Gastrocnemius medialis (tissue), 4 donors: Measurements from ENCODE around the gene RIBC2. TPM values are rescaled to one million over a fixed set of nuclear protein-coding genes. Genes with fewer than 3 reads are reported as not detected.

ENCODE experiments used
- ATAC-seq, 2 donors: fragments of 150-250 bp; one replicate each; pipeline ENCODE4 v1.9.1; 2016
- DNase-seq, 2 donors: peaks; one replicate each; pipeline ENCODE4 v3.0.0-alpha.2; 2019
- H3K27ac ChIP-seq, 4 donors: fragments of 200-600 bp; sonication (generic); 1 replicate in 1 of 4; 2 replicates in 3 of 4; pipeline ENCODE4 v1.5.1; 2016 to 2018; ENCODE audit warnings: mild to moderate bottlenecking in 2 of 4, moderate library complexity in 1 of 4
- H3K27me3 ChIP-seq, 3 donors: fragments of 200-600 bp; sonication (generic) in 2 of 3; 1 replicate in 1 of 3; 2 replicates in 2 of 3; pipeline versions ENCODE4 v1.5.1 to v1.6.0; 2016 to 2019; ENCODE audit warnings: mild to moderate bottlenecking in 1 of 3, moderate library complexity in 1 of 3
- H3K36me3 ChIP-seq, 2 donors: fragments of 200-600 bp; sonication (generic) in 1 of 2; one replicate each; pipeline ENCODE4 v1.5.1; 2017 to 2018
- H3K4me1 ChIP-seq, 2 donors: fragments of 200-600 bp; sonication (generic) in 1 of 2; one replicate each; pipeline ENCODE4 v1.5.1; 2016 to 2017; ENCODE audit warnings: mild to moderate bottlenecking in 2 of 2
- H3K4me3 ChIP-seq, 4 donors: fragments of 200-600 bp; sonication (generic) in 3 of 4; 1 replicate in 1 of 4; 2 replicates in 3 of 4; pipeline ENCODE4 v1.5.1; 2016 to 2019; ENCODE audit warnings: mild to moderate bottlenecking in 2 of 4
- H3K9me3 ChIP-seq, 3 donors: fragments of 200-600 bp; sonication (generic) in 2 of 3; 1 replicate in 1 of 3; 2 replicates in 2 of 3; pipeline ENCODE4 v1.5.1; 2016 to 2019
- POLR2A ChIP-seq, 2 donors: fragments of 450-650 bp; IDR thresholded peaks; one replicate each; pipeline ENCODE4 v1.6.1; 2017; ENCODE audit warnings: antibody characterized with exemption in 2 of 2, mild to moderate bottlenecking in 2 of 2, moderate library complexity in 2 of 2
- in situ Hi-C, 4 donors: fragments of 200-750 bp; cut with MboI; loops; one replicate each; pipeline versions ENCODE4 v1.15.0 to v1.8.0; 2017; ENCODE audit warnings: low sequenced_read_pairs in 4 of 4
- intact Hi-C: fragments of 100-400 bp; cut with DNase I; formaldehyde crosslinking; loops from one replicate; pipeline ENCODE4 v1.15.1; 2023; ENCODE audit warnings: low total_unique reads
- total RNA-seq, 4 donors: library from RNA; depleted of rRNA; stranded (reverse); fragments of >200 nt; gene quantifications; one replicate each; pipeline versions ENCODE4 v1.1.0 to v1.2.3, GENCODE V29; 2016
- TF ChIP-seq, protein P1 (sequence below), 5 experiments: fragments of 450-650 bp in 3 of 5; fragments of 200-600 bp in 2 of 5; sonication (generic) in 2 of 5; IDR thresholded peaks in 4 of 5; conservative IDR thresholded peaks in 1 of 5; 1 replicate in 4 of 5; 2 replicates in 1 of 5; pipeline ENCODE4 v1.5.1; 2016 to 2019; ENCODE audit warnings: antibody characterized with exemption in 5 of 5, mild to moderate bottlenecking in 3 of 5, moderate library complexity in 3 of 5

RIBC2 gene
- total RNA-seq, 4 donors from 2014 or later: not detected

GRCh38 chr22:45429424-45429823 is 15.9 kb downstream of the RIBC2 start:
- Histone ChIP-seq H3K4me3 (no peak overlapping the region), H3K4me1 (no peaks in the 10 kb centered on the region), H3K27me3 (no peaks in the 10 kb centered on the region), H3K36me3 (no peaks in the 10 kb centered on the region), H3K27ac (no peak overlapping the region), H3K9me3 (no peaks in the 10 kb centered on the region)
- intact Hi-C loops: no loop called here
- in situ Hi-C loops: no loop called here
- TF ChIP-seq, protein P1, sequence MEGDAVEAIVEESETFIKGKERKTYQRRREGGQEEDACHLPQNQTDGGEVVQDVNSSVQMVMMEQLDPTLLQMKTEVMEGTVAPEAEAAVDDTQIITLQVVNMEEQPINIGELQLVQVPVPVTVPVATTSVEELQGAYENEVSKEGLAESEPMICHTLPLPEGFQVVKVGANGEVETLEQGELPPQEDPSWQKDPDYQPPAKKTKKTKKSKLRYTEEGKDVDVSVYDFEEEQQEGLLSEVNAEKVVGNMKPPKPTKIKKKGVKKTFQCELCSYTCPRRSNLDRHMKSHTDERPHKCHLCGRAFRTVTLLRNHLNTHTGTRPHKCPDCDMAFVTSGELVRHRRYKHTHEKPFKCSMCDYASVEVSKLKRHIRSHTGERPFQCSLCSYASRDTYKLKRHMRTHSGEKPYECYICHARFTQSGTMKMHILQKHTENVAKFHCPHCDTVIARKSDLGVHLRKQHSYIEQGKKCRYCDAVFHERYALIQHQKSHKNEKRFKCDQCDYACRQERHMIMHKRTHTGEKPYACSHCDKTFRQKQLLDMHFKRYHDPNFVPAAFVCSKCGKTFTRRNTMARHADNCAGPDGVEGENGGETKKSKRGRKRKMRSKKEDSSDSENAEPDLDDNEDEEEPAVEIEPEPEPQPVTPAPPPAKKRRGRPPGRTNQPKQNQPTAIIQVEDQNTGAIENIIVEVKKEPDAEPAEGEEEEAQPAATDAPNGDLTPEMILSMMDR (IDR thresholded peaks at IDR 0.05 in 4 of 5, conservative IDR thresholded peaks at IDR 0.05 in 1 of 5): no peak
- no peak for TF ChIP-seq POLR2A (IDR thresholded peaks at IDR 0.05)
- DNase-seq (no peak), ATAC-seq (no peak)

DNA sequence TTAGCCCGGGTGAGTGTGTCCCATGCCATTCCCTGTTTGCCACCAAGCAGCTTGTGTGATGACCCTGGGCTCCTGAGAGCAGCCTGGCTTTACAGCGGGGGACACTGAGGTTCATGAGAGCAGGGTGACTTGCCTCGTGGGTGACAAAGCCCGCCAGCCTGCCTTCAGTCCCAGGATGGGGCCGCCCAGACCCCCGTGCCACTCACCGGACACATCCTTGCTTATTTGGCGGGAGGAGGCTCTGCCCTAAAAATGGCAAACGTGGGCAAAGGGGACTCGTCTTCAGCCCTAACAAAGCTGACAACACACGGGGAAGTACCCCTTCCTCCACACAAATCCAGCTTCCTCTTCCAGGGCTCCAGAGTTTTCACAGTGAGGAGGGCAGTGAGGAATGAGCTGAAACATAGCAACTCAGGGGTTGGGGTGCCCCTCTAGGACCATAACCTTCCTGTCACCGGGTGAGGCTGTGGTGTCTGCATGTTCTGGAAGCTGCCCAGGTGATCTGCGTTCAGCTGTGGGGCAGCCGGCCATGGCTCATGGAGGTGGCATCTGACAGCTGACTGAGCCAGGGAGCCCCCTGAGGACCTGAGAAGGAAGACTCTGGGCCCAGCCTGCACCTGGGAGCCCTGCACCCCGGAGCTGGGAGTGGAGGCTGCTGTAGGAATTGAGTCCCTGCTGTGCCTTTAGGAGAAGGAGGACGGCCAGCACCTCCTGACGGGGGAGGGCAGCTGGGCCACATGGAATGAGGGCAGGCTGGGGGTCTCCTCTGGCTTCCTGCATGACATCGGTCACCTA is 16.7 kb downstream of the RIBC2 start:
- TF ChIP-seq, protein P1 (IDR thresholded peaks at IDR 0.05 in 4 of 5, conservative IDR thresholded peaks at IDR 0.05 in 1 of 5): no peak
- no peak for TF ChIP-seq POLR2A (IDR thresholded peaks at IDR 0.05)
- DNase-seq: no peak
- Histone ChIP-seq H3K4me3 (no peak overlapping the region), H3K27ac (no peak overlapping the region), H3K36me3 (no peaks in the 10 kb centered on the region), H3K4me1 (peaks cover 0 to 3% of the 10 kb centered on the region in 2 donors), H3K27me3 (no peaks in the 10 kb centered on the region), H3K9me3 (no peaks in the 10 kb centered on the region)
- in situ Hi-C loops (loop anchor here in 1 of 4 donors (5.0 kb wide), 1 partner anchor 163 kb away; no protein-coding TSS in a partner anchor), intact Hi-C loops (no loop called here)
- no peak for ATAC-seq

DNA sequence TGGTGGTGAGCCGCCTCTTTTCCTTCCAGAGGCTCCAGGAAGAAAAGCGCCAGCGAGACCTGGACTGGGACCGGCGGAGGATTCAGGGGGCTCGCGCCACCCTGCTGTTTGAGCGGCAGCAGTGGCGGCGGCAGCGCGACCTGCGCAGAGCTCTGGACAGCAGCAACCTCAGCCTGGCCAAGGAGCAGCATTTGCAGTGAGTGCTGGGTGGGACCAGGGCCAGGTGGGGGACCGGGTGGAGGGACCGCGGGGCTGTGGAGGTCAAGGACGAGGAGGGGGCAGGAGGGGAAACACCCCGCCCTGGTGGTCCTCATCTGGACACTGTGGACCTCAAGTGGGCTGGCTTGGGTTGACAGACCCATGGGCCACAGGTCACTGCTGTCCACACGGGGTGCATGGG is 17.4 kb downstream of the RIBC2 start:
- intact Hi-C loops (no loop called here), in situ Hi-C loops (loop anchor here in 1 of 4 donors (5.0 kb wide), 1 partner anchor 164 kb away; no protein-coding TSS in a partner anchor)
- H3K4me1 ChIP-seq: peaks cover 0 to 7% of the 10 kb centered on the region in 2 donors
- H3K36me3 ChIP-seq: no peaks in the 10 kb centered on the region
- ATAC-seq (no peak), DNase-seq (no peak)
- H3K4me3 ChIP-seq: no peak overlapping the region
- TF ChIP-seq, protein P1 (IDR thresholded peaks at IDR 0.05 in 4 of 5, conservative IDR thresholded peaks at IDR 0.05 in 1 of 5): no peak
- no peak for TF ChIP-seq POLR2A (IDR thresholded peaks at IDR 0.05)
- no peaks in the 10 kb centered on the region for H3K27me3 ChIP-seq
- no peaks in the 10 kb centered on the region for H3K9me3 ChIP-seq
- H3K27ac ChIP-seq: no peak overlapping the region

GRCh38 chr22:45434981-45435380 is 21.5 kb downstream of the RIBC2 start:
- peak overlapping the region in 3 of 4 donors; percentile 61 to 65 (median 63) for H3K27ac ChIP-seq
- intact Hi-C loops: loop anchor here (1.0 kb wide), 2 partner anchors 98 to 166 kb away; no protein-coding TSS in a partner anchor
- in situ Hi-C loops: loop anchor here in 3 of 4 donors (5.0 kb wide), 1 partner anchor 168 kb away; no protein-coding TSS in a partner anchor
- TF ChIP-seq, protein P1 (IDR thresholded peaks at IDR 0.05 in 4 of 5, conservative IDR thresholded peaks at IDR 0.05 in 1 of 5): no peak
- TF ChIP-seq POLR2A (IDR thresholded peaks at IDR 0.05): no peak
- H3K36me3 ChIP-seq: no peaks in the 10 kb centered on the region
- DNase-seq: no peak
- H3K4me1 ChIP-seq: peaks cover 0 to 7% of the 10 kb centered on the region in 2 donors
- no peaks in the 10 kb centered on the region for H3K27me3 ChIP-seq
- no peak for ATAC-seq
- H3K9me3 ChIP-seq: no peaks in the 10 kb centered on the region
- H3K4me3 ChIP-seq: no peak overlapping the region
